RWPE1 (cell line): ENCODE measurements around the gene SLFN5.

Experiments
- CTCF ChIA-PET: fragments of 350-600 bp; sonication (Branson Sonifier 250); formaldehyde crosslinking; extraction: SDS; loops from one replicate; lab custom pipeline; 2021; lab: Yijun Ruan, JAX
- POLR2A ChIA-PET: fragments of 400-600 bp; formaldehyde crosslinking; extraction: SDS; loops from one replicate; lab custom pipeline; 2020; ENCODE audit warnings: antibody characterized with exemption; ENCODE audit not compliant: low non-redundant PET; lab: Yijun Ruan, JAX
- DNase-seq: peaks from one replicate; pipeline ENCODE4 v3.0.0; 2012; ENCODE audit warnings: low spot score
- H3K27ac ChIP-seq: fragments of 450-650 bp; 2 replicates; pipeline ENCODE4 v1.5.1; 2017
- TF ChIP-seq, protein P1 (sequence below): fragments of 450-650 bp; conservative IDR thresholded peaks from 2 replicates; pipeline ENCODE4 v1.5.1; 2017; ENCODE audit warnings: low read depth, mild to moderate bottlenecking

The SLFN5 gene

GRCh38 chr17:35286120-35286781 is 43.4 kb downstream of the SLFN5 start:
- no peak for DNase-seq
- POLR2A ChIA-PET, result no interaction called here
- CTCF ChIA-PET, result interaction anchor here (0.6 kb wide), 1 partner anchor 28 kb away, joined by 3 read pairs; no protein-coding TSS in a partner anchor
- H3K27ac ChIP-seq, result no peak overlapping the region
- TF ChIP-seq, protein P1, sequence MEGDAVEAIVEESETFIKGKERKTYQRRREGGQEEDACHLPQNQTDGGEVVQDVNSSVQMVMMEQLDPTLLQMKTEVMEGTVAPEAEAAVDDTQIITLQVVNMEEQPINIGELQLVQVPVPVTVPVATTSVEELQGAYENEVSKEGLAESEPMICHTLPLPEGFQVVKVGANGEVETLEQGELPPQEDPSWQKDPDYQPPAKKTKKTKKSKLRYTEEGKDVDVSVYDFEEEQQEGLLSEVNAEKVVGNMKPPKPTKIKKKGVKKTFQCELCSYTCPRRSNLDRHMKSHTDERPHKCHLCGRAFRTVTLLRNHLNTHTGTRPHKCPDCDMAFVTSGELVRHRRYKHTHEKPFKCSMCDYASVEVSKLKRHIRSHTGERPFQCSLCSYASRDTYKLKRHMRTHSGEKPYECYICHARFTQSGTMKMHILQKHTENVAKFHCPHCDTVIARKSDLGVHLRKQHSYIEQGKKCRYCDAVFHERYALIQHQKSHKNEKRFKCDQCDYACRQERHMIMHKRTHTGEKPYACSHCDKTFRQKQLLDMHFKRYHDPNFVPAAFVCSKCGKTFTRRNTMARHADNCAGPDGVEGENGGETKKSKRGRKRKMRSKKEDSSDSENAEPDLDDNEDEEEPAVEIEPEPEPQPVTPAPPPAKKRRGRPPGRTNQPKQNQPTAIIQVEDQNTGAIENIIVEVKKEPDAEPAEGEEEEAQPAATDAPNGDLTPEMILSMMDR, result no peak

- POLR2A ChIA-PET, result interaction anchor here (0.7 kb wide), 1 partner anchor 44 kb away, joined by 3 read pairs; no protein-coding TSS in a partner anchor
These were observed 44.5 kb downstream of the SLFN5 start for GRCh38 chr17:35287286-35287811.

GRCh38 chr17:35289222-35289621 is 46.4 kb downstream of the SLFN5 start:
- ChIA-PET CTCF (no interaction called here), POLR2A (no interaction called here)
- DNase-seq, result no peak
- TF ChIP-seq, protein P1, result no peak
- H3K27ac ChIP-seq, result no peak overlapping the region

More at GRCh38 chr17:35287286-35287811, 44.5 kb downstream of the SLFN5 start:
- CTCF ChIA-PET, result interaction anchor here (0.7 kb wide), 1 partner anchor 495 kb away, joined by 3 read pairs; no protein-coding TSS in a partner anchor
- no peak for DNase-seq
- TF ChIP-seq, protein P1, result no peak
- no peak overlapping the region for H3K27ac ChIP-seq

DNA sequence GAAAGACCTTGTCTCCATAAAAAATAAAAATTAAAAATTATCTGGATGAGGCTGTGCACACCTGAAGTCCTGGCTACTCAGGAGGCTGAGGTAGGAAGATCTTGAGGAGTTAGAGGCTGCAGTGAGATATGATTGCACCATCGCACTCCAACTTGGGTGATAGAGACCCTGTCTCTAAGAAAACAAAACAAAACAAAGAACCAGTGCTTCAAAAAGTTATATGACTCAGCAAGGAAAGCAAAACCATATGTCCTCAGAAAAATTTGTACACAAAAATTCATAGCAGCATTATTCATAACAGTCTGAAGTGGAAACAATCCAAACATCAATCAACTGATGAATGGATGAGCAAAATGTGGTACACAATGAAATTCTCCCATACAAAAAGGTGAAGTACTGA is 48.9 kb downstream of the SLFN5 start:
- DNase-seq, result no peak
- no peak overlapping the region for H3K27ac ChIP-seq
- POLR2A ChIA-PET, result no interaction called here
- CTCF ChIA-PET, result no interaction called here
- TF ChIP-seq, protein P1, result no peak

- H3K27ac ChIP-seq, result no peak overlapping the region
- DNase-seq, result no peak
- POLR2A ChIA-PET, result no interaction called here
- TF ChIP-seq, protein P1, result no peak
- CTCF ChIA-PET, result no interaction called here
These were observed 50.4 kb downstream of the SLFN5 start for GRCh38 chr17:35293151-35293847.

DNA sequence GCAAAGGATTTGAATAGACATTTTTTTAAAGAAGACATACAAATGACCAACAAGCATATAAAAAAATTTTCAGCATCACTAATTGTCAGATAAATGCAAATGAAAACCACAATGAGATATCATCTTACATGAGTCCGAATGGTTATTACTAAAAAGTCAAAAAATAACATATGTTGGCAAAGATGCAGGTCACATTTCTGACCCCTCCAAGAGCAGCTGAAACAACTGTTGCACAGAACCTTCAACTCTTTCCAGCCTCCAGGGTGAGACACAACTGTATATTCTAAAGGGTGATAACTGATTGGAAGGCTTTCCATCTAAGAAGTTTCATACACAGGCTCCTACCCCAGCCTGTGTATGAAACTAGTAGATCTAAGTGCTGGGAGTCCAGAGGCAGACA is 51.9 kb downstream of the SLFN5 start:
- TF ChIP-seq, protein P1, result no peak
- DNase-seq, result no peak
- ChIA-PET CTCF (no interaction called here), POLR2A (no interaction called here)
- H3K27ac ChIP-seq, result no peak overlapping the region
